Kidney epithelial cell (primary cell): ENCODE results near the gene ZNF23. TPM values are rescaled to one million over a fixed set of nuclear protein-coding genes. Genes with fewer than 3 reads are reported as not detected.
"Not testable (repeated sequence)": the region's sequence is repeated elsewhere in the genome, so short reads cannot be mapped to it uniquely, and the experiment has no call there.

Experiments
- DNase-seq: peaks from one replicate; pipeline ENCODE4 v3.0.0-alpha.2; 2010; ENCODE audit warnings: low read depth
- H3K27me3 ChIP-seq: 2 replicates; pipeline ENCODE4 v1.6.0; 2011; ENCODE audit warnings: low read length; ENCODE audit not compliant: control insufficient read depth, insufficient read depth
- H3K36me3 ChIP-seq: 2 replicates; pipeline ENCODE4 v1.5.1; 2011; ENCODE audit warnings: low read length; ENCODE audit not compliant: control insufficient read depth, insufficient read depth
- H3K4me3 ChIP-seq: 2 replicates; pipeline ENCODE4 v1.5.1; 2011; ENCODE audit warnings: low read depth, mild to moderate bottlenecking, control low read depth, low read length
- total RNA-seq: library from RNA; depleted of rRNA; stranded (reverse); fragments of >200 nt; gene quantifications from 2 replicates; pipeline ENCODE4 v1.2.3, GENCODE V29; 2015
- TF ChIP-seq, protein P1 (sequence below): IDR thresholded peaks from 2 replicates; pipeline ENCODE4 v1.5.1; 2011; ENCODE audit warnings: mild to moderate bottlenecking, moderate library complexity, low read length, control low read depth, inconsistent platforms; ENCODE audit not compliant: insufficient read depth, poor library complexity, severe bottlenecking

ZNF23 gene
- total RNA-seq: 8.0 and 10.1 TPM in 2 replicates

GRCh38 chr16:71461686-71462648 is at the start of gene ZNF23:
ZNF23 (minus strand) TSS chr16:71462247; CDS start chr16:71456796, 5,451 bp downstream.
- Histone ChIP-seq H3K4me3 (peak within 1 kb of the TSS; percentile 60), H3K27me3 (no peaks in the 10 kb centered on the region), H3K36me3 (no peaks in the 10 kb centered on the region)
- no peak for DNase-seq
- TF ChIP-seq, protein P1, sequence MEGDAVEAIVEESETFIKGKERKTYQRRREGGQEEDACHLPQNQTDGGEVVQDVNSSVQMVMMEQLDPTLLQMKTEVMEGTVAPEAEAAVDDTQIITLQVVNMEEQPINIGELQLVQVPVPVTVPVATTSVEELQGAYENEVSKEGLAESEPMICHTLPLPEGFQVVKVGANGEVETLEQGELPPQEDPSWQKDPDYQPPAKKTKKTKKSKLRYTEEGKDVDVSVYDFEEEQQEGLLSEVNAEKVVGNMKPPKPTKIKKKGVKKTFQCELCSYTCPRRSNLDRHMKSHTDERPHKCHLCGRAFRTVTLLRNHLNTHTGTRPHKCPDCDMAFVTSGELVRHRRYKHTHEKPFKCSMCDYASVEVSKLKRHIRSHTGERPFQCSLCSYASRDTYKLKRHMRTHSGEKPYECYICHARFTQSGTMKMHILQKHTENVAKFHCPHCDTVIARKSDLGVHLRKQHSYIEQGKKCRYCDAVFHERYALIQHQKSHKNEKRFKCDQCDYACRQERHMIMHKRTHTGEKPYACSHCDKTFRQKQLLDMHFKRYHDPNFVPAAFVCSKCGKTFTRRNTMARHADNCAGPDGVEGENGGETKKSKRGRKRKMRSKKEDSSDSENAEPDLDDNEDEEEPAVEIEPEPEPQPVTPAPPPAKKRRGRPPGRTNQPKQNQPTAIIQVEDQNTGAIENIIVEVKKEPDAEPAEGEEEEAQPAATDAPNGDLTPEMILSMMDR: no peak

GRCh38 chr16:71507061-71507460 is 45.0 kb upstream of the ZNF23 start:
- no peaks in the 10 kb centered on the region for H3K27me3 ChIP-seq
- H3K4me3 ChIP-seq: no peak overlapping the region
- TF ChIP-seq, protein P1: no peak
- H3K36me3 ChIP-seq: no peaks in the 10 kb centered on the region
- no peak for DNase-seq

DNA sequence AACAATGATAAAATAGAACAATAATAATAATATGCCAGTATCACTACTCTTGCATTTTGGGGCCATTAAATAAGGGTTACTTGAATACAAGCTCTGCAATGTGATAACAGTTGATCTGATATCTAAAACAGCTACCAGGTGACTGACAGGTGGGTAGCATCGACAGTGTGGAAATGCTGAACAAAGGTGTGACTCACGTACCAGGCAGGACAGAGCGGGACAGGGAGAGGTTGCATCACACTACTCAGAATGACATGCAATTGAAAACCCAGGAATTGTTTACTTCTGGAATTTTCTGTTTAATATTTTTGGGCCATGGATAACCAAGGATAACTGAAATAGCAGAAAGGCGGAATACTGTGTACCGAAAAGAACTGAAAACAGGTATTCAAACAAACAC is 42.9 kb upstream of the ZNF23 start:
- no peak for DNase-seq
- Histone ChIP-seq H3K27me3 (no peaks in the 10 kb centered on the region), H3K36me3 (no peaks in the 10 kb centered on the region), H3K4me3 (no peak overlapping the region)
- TF ChIP-seq, protein P1: no peak

DNA sequence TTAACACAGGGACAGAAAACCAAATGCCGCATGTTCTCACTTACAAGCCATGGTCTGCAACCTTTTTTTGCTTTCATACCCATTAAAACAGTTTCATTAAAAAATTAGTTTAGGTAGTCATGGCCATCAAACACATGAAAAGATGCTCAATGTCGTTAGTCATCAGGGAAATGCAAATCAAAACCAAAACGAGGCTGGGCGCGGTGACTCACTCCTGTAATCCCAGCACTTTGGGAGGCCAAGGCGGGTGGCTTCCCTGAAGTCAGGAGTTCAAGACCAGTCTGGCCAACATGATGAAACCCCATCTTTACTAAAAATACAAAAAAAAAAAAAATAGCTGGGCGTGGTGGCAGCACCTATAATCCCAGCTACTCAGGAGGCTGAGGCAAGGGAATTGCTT is 42.0 kb upstream of the ZNF23 start:
- H3K4me3 ChIP-seq, H3K27me3 ChIP-seq, DNase-seq, H3K36me3 ChIP-seq: not testable (repeated sequence)

DNA sequence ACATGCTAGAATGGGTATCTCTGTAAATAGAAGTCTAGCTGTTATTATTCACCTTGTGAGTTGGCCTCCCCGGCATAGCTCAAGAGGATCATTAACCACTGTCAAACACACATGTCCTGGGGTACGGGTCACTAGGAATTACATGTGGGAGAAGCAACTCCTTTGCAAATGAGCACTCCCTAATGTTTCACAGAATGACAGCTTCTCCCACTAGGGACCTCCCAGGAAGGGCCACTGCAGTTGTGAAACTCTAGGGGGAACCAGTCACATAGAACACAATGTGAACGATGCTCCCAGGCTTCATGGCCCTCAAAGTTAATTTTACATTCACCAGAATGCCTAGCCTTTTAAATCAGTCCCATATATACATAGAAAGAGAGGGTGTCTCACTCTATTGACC is 39.5 kb upstream of the ZNF23 start:
- Histone ChIP-seq H3K36me3 (no peaks in the 10 kb centered on the region), H3K4me3 (no peak overlapping the region), H3K27me3 (no peaks in the 10 kb centered on the region)
- DNase-seq: no peak
- TF ChIP-seq, protein P1: no peak

DNA sequence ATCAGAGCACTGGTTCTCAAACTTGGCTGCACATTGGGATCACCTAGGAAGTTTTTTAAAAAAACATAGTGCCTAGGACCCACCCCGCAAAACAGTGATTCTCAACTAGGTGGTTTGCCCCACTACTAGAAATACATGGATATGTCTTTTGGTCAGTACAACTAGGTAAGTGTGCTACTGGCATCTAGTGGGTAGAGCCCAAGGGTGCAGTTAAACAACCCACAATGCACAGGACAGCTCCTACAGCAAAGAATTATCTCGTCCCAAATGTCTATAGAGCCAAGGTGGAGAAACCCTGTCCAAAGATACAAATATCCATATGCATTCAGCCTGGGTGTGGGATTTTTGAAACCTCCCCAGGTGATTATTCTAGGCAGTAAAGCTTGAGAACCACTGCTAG is 38.9 kb upstream of the ZNF23 start:
- no peak for DNase-seq
- H3K4me3 ChIP-seq: no peak overlapping the region
- H3K36me3 ChIP-seq: no peaks in the 10 kb centered on the region
- no peaks in the 10 kb centered on the region for H3K27me3 ChIP-seq
- TF ChIP-seq, protein P1: no peak
